Activated naive CD4-positive, alpha-beta T cell treated with anti-CD3 and anti-CD28 coated beads, Interleukin-2, amount 10 ng/mL, durations not matched to agents 7 days and 5 days (primary cell): Measurements from ENCODE around the gene MICAL2.

Experiments used
- CTCF ChIA-PET: fragments of 350-600 bp; sonication (Branson Sonifier 250); formaldehyde crosslinking; loops from one replicate; lab custom pipeline; 2021; ENCODE audit warnings: antibody characterized with exemption; lab: Charles Lee
- DNase-seq: peaks from one replicate; pipeline ENCODE4 v3.0.0-alpha.2; 2020
- H3K27ac Mint-ChIP-seq: one replicate; pipeline ENCODE4 v1.8.0; 2021; ENCODE audit warnings: mild to moderate bottlenecking, moderate library complexity, mixed read lengths
- H3K27me3 Mint-ChIP-seq: one replicate; pipeline ENCODE4 v1.8.0; 2021; ENCODE audit warnings: mild to moderate bottlenecking, mixed read lengths
- H3K36me3 Mint-ChIP-seq: one replicate; pipeline ENCODE4 v1.8.0; 2021; ENCODE audit warnings: mixed read lengths
- H3K4me1 Mint-ChIP-seq: one replicate; pipeline ENCODE4 v1.8.0; 2021; ENCODE audit warnings: mixed read lengths
- H3K4me3 Mint-ChIP-seq: one replicate; pipeline ENCODE4 v1.8.0; 2021; ENCODE audit warnings: mild to moderate bottlenecking, moderate library complexity, mixed read lengths
- H3K9me3 Mint-ChIP-seq: one replicate; pipeline ENCODE4 v1.8.0; 2021; ENCODE audit warnings: mixed read lengths

Gene MICAL2

DNA sequence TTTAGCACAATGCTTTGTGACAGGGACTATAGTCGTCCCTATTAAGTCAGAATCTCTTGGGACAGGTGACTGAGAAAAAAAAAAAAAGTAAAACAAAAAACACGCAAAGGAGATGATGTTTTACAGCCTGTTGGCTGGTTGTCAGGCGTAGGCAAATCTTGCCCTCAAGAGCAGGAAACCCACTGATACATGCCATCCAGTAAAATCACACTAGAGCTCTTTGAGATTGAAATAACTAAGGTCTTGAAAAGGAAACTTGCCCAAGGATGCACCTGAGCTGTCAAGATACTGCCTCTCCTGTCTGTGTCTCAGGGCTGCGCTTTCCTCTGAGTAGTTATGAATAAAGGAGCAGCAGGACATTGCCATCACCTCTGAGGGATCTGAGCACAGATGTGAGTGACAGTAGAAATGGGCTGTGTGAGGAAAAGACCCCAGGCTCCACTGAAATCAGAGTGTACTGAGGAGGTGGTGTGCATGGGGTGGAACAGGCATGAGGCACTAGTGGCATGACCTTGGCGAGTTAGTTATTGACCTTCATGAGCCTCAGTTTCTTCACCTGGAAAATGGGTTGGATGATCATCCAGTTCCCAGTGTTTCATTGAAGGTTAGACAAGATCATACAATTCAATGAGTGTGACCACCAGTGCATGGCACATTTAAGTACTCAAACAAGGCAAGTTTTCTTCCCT lies 23.3 kb downstream of the MICAL2 start:
- peaks cover 4% of the 10 kb centered on the region for H3K27me3 Mint-ChIP-seq
- DNase-seq = peak; percentile 29
- H3K4me3 Mint-ChIP-seq = no peak overlapping the region
- H3K36me3 Mint-ChIP-seq = peaks cover 3% of the 10 kb centered on the region
- CTCF ChIA-PET = interaction anchor here (0.6 to 1.4 kb wide), 8 partner anchors 9 to 81 kb away, joined by 3 to 4 read pairs (median 3); no protein-coding TSS in a partner anchor
- H3K9me3 Mint-ChIP-seq = no peaks in the 10 kb centered on the region
- peaks cover 40% of the 10 kb centered on the region for H3K4me1 Mint-ChIP-seq
- peak overlapping the region; percentile 62 for H3K27ac Mint-ChIP-seq

DNA sequence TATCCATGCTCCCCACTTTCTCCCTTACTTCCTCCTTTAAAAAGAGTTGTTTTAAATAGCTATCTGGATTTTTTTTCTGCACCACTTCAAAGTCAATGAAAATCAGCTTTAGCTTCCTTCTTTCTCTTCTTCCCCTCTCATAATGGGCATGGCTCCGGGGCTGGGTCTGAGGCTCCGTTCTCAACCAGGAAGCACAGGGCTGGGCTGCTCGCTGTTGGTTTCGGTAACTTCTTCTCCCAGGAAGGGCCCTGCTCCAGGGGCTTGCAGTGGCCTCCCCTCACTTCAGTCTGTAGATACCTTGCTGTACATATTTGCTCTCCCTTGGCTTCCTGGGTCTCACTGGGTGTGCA lies 23.8 kb downstream of the MICAL2 start:
- Mint-ChIP-seq H3K4me3 (peak overlapping the region; percentile 3), H3K4me1 (peaks cover 40% of the 10 kb centered on the region), H3K27ac (peak overlapping the region; percentile 62), H3K36me3 (peaks cover 5% of the 10 kb centered on the region), H3K27me3 (peaks cover 4% of the 10 kb centered on the region), H3K9me3 (no peaks in the 10 kb centered on the region)
- DNase-seq = peak; percentile 48
- CTCF ChIA-PET = interaction anchor here (1.1 to 1.9 kb wide), 6 partner anchors 9 to 102 kb away, joined by 3 to 6 read pairs (median 3); no protein-coding TSS in a partner anchor

DNA sequence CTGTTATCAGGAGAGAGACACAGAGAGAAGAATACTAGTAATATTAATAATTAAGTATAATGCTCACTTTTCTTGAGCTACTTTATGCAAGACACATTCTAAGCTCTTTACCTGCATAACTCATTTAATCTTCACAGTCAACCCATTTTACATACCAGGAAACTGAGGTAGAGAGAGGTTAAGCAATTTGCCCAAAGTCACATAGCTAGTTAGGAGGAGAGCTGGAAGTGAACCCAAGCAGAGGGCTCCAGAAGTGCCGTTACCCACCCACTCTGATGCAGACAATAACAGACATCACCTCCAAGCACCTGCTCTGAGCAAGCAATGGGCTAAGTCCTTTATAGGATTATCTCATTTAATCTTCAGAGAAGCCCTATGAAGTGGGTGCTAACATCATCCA lies 24.8 kb downstream of the MICAL2 start:
- Mint-ChIP-seq H3K36me3 (peaks cover 6% of the 10 kb centered on the region), H3K9me3 (no peaks in the 10 kb centered on the region), H3K27me3 (peaks cover 1% of the 10 kb centered on the region), H3K4me3 (no peak overlapping the region), H3K27ac (no peak overlapping the region), H3K4me1 (peaks cover 37% of the 10 kb centered on the region)
- CTCF ChIA-PET = interaction anchor here (0.7 to 1.9 kb wide), 6 partner anchors 8 to 101 kb away, joined by 3 to 6 read pairs (median 4); no protein-coding TSS in a partner anchor
- DNase-seq = no peak

DNA sequence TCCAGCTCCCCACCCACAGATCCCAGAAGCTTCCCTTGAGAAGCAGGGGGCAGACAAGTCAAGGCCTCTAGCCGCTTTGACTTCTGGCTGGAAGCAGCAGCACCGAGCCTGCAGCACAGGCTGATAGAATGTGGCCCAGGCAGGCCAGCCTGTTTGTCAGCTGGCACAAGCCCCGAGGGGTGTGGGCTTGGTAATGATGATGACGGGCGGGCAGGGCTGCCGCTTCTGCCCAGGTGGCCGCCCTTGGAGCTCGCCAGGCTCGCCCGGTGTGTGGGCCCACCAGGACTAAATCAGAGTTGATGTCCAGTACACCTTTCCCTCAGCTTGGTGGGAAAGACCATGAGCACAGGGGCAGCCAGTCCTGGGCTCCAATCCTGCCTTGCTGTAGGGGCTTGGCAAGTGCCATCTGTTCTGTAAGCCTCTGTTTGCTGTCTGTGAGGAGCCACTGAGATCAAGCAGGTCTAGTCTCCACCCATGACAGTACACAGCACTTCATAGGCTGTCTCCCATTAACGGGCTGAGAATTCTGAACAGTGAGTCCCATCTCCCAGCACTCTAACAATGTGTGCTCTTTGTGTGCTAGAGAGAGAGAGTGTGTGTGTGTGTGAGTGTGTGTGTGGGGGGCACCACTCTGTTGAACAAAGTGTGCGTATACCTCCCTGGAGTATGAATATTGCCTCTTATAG lies 26.8 kb downstream of the MICAL2 start:
- CTCF ChIA-PET = interaction anchor here (0.9 kb wide), 1 partner anchor 14 kb away, joined by 3 read pairs; no protein-coding TSS in a partner anchor
- Mint-ChIP-seq H3K9me3 (no peaks in the 10 kb centered on the region), H3K27me3 (no peaks in the 10 kb centered on the region), H3K4me3 (no peak overlapping the region), H3K27ac (no peak overlapping the region), H3K4me1 (peaks cover 47% of the 10 kb centered on the region), H3K36me3 (peaks cover 13% of the 10 kb centered on the region)
- DNase-seq = no peak

DNA sequence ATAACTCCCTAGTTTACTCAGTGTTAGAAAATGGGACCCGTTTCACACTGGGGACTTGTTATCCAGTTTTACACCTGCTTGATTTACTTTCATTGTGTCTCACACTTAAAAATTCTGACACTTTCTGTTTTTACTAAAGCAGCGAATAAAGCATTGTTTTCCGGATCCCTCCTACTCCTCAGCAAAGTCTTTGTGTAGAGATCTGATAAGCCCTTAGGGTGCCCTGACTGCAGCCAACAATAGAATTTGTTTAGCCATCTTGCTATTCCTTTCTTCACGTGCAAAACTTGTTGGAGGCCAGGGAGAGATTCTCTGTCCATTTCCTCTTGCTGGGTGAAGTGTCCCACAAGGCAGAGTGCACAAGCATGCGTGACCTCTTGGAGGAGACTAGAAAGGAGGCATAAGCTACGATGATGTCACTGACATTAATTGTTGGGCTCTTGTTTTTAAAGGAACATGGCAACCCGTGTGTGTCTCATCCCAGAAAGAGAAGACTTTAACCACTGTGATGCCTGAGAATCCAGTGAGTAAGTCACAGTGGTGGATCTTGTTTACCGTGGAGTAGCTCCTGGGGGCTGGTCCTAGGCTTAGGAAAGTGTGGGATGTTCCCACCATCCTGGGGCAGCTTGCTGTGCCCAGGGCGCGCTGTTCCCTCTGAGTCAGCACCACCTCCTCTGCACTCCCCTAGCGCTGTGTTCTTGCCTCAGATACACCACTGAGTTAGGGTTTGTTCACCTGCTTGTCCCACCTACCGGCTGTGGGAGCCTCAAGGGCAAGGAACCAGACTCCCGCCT lies 27.7 kb downstream of the MICAL2 start:
- H3K4me1 Mint-ChIP-seq = peaks cover 53% of the 10 kb centered on the region
- no peak for DNase-seq
- H3K4me3 Mint-ChIP-seq = no peak overlapping the region
- H3K27ac Mint-ChIP-seq = peak overlapping the region; percentile 26
- peaks cover 16% of the 10 kb centered on the region for H3K36me3 Mint-ChIP-seq
- CTCF ChIA-PET = no interaction called here
- H3K27me3 Mint-ChIP-seq = no peaks in the 10 kb centered on the region
- peaks cover 5% of the 10 kb centered on the region for H3K9me3 Mint-ChIP-seq

DNA sequence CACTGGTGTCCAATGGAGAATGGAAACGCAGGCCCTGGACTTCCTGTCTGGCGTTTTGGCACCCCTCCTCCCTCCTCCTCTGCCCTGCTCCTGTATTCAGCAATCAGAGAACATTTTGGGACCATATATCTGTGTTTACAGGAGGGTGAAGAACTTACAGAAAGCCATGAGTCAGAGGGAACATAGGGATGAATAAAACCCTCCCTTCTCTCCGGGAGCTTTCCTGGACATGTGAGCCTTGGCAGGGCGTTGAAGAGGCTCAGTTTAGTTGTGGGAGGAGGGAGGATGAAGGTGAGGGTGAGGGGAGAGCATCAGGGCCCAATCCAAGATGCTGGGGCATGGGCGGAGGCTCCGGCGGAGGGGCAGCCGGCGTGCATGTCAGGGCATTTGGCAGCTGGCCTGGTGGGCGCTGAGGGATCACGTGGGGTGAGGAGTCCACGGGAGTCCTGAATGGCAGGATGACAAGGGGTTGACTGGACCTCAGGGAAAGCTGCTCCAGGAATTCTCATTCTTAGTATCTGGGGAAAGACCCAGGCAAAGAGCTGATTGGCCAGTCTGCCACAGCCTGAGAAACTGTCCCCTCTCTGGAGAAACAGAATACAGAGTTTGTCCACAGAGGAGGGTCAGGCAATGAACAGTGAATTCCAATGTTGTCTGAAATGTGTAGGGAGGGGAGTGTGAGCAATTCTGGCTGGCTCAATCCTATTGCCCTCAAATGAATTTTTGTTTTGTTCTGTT lies 28.9 kb downstream of the MICAL2 start:
- no peak overlapping the region for H3K27ac Mint-ChIP-seq
- H3K27me3 Mint-ChIP-seq = no peaks in the 10 kb centered on the region
- CTCF ChIA-PET = interaction anchor here (0.9 kb wide), 1 partner anchor 13 kb away, joined by 3 read pairs; no protein-coding TSS in a partner anchor
- no peak overlapping the region for H3K4me3 Mint-ChIP-seq
- H3K9me3 Mint-ChIP-seq = peaks cover 8% of the 10 kb centered on the region
- H3K4me1 Mint-ChIP-seq = peaks cover 53% of the 10 kb centered on the region
- DNase-seq = no peak
- H3K36me3 Mint-ChIP-seq = peaks cover 19% of the 10 kb centered on the region

DNA sequence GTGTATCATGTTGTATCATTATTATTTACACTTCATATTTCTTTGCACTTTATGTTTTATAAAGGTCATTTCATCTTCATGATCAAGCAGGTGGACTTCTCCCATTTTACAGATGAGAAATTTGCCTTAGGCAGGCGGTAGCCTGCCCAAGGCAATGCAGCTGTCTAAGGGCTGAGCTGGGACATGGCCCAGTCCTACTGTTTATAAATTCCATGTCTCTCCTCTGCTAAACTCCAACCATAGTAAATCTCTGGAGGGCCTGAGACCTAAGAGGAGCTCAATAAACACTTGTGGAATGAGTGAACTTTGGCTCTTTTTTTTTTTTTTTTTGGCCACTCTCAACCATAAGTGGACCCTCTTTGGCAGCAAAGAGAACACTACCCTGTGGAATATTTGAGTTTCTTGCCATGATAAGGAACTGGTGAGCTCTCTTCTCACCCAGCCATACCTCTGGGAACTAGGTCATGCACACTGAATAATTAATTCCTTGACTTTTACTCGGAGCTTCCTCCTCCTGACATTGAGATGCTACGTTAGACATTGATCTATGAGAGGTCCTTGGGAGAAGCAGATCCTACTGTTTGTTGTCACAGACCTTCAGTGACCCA lies 29.9 kb downstream of the MICAL2 start:
- Mint-ChIP-seq H3K27ac (no peak overlapping the region), H3K4me1 (peaks cover 59% of the 10 kb centered on the region), H3K27me3 (no peaks in the 10 kb centered on the region), H3K9me3 (peaks cover 8% of the 10 kb centered on the region), H3K36me3 (peaks cover 19% of the 10 kb centered on the region), H3K4me3 (no peak overlapping the region)
- DNase-seq = no peak
- CTCF ChIA-PET = interaction anchor here (0.9 to 1.0 kb wide), 2 partner anchors 14 to 61 kb away, joined by 3 read pairs; no protein-coding TSS in a partner anchor

DNA sequence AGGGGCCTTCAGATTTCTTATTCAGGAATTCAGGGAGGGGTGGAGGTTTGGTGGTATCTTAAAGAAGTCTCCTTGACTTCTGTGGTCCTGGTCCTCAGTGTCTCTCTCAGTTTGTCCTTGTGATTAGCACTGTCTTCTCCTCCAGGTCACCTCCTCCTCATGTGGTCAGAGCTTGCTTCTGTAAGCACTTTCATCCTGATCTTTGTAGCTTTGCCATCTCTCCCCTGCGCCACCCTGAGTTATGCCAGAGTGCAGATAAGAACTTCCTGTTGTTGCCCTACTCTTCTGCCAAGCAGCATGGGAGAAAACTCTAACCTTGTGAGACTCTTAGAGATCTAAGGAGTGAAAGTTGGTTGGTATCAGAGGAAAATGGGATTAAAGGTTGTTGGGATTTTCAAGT lies 30.9 kb downstream of the MICAL2 start:
- Mint-ChIP-seq H3K9me3 (peaks cover 9% of the 10 kb centered on the region), H3K4me1 (peaks cover 63% of the 10 kb centered on the region), H3K4me3 (no peak overlapping the region), H3K27ac (peak overlapping the region; percentile 25), H3K36me3 (peaks cover 21% of the 10 kb centered on the region), H3K27me3 (no peaks in the 10 kb centered on the region)
- CTCF ChIA-PET = no interaction called here
- DNase-seq = no peak

DNA sequence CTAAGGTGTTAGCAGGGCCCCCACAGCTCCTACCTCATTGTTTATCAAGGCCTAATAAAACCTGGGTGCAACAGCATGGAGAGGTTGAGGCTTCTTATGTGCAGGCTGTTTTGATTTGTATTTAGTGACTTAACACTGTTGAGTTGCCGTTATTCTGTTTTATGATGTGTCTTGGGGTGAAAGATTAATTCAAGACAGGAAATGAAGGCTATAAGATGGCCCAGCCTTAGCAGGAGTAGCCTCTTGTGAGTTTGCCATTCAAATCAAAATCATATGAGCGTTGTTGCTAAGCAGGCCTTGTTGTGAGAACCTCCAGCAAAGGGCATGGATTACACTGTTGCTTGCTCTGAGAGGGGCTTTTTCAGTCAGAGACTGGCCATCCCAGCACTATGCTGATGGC lies 31.8 kb downstream of the MICAL2 start:
- CTCF ChIA-PET = no interaction called here
- Mint-ChIP-seq H3K4me3 (no peak overlapping the region), H3K36me3 (peaks cover 24% of the 10 kb centered on the region), H3K27me3 (no peaks in the 10 kb centered on the region), H3K4me1 (peaks cover 65% of the 10 kb centered on the region), H3K9me3 (peaks cover 13% of the 10 kb centered on the region), H3K27ac (no peak overlapping the region)
- no peak for DNase-seq

DNA sequence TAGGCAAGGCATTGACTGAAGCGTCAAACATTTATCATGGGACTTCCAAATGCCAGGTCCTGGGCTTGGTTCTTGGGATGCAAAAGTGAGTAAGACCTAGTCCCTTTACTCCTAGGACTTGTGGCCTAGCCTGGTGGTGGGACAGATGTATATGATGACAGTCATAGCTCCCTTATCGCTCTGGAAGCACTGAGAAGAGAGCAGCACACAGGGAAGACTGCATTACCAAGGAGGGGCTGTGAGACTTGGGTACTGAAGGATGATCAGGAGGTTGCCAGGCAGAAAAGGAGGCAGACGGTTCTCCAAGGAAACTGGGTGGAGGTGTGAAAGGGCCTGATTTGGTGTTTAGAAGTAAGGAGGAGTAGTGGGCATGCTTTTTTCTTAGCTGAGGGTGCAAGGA lies 32.5 kb downstream of the MICAL2 start:
- H3K4me1 Mint-ChIP-seq = peaks cover 61% of the 10 kb centered on the region
- H3K27ac Mint-ChIP-seq = peak overlapping the region; percentile 61
- H3K4me3 Mint-ChIP-seq = no peak overlapping the region

DNA sequence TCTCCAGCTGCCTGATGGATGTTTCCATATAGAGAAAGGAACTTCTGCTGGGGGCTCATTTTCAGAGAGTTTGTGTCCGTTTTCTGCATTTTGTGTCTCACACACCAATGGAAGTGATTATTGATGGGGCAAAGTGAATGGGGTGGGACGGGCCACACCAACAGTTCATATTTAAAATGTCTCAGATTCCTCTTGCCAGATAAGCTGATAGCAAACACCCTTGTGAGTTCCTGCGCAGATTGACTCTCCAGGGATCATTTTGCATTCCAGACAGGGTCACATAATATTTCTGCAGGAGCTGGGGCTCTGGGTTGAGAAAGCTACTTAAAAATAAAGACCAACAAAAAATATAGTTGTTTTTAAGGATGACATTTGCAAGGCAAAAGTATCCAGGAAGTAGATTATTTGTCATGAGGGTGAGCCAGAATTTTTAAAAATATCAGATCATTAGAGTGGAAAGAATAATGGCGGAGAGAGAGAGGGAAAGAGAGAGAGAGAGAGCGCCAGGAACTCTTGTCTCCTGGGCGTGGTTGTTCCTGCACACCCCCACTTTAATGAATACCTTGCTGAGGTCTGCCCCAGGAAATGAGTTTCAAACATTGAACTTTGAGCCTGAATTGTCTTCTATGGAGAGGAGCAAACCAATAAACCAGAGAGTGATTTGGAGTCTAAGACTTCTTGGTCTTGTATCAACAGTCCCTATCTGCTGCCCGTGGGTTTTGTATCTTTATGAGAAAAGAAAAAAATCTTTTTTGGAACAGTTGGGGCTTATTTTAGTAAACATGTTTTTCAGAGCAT lies 33.3 kb downstream of the MICAL2 start:
- peaks cover 24% of the 10 kb centered on the region for H3K36me3 Mint-ChIP-seq
- no peaks in the 10 kb centered on the region for H3K27me3 Mint-ChIP-seq
- no peak for DNase-seq
- H3K4me3 Mint-ChIP-seq = no peak overlapping the region
- CTCF ChIA-PET = interaction anchor here (0.7 to 2.9 kb wide), 2 partner anchors 9 to 93 kb away, joined by 4 to 12 read pairs; no protein-coding TSS in a partner anchor
- H3K4me1 Mint-ChIP-seq = peaks cover 62% of the 10 kb centered on the region
- H3K27ac Mint-ChIP-seq = peak overlapping the region; percentile 82
- H3K9me3 Mint-ChIP-seq = peaks cover 13% of the 10 kb centered on the region

More for the DNA sequence above, 32.5 kb downstream of the MICAL2 start:
- DNase-seq = no peak
- peaks cover 13% of the 10 kb centered on the region for H3K9me3 Mint-ChIP-seq
- CTCF ChIA-PET = interaction anchor here (0.7 to 2.9 kb wide), 2 partner anchors 8 to 94 kb away, joined by 4 to 12 read pairs; no protein-coding TSS in a partner anchor
- no peaks in the 10 kb centered on the region for H3K27me3 Mint-ChIP-seq
- peaks cover 24% of the 10 kb centered on the region for H3K36me3 Mint-ChIP-seq

DNA sequence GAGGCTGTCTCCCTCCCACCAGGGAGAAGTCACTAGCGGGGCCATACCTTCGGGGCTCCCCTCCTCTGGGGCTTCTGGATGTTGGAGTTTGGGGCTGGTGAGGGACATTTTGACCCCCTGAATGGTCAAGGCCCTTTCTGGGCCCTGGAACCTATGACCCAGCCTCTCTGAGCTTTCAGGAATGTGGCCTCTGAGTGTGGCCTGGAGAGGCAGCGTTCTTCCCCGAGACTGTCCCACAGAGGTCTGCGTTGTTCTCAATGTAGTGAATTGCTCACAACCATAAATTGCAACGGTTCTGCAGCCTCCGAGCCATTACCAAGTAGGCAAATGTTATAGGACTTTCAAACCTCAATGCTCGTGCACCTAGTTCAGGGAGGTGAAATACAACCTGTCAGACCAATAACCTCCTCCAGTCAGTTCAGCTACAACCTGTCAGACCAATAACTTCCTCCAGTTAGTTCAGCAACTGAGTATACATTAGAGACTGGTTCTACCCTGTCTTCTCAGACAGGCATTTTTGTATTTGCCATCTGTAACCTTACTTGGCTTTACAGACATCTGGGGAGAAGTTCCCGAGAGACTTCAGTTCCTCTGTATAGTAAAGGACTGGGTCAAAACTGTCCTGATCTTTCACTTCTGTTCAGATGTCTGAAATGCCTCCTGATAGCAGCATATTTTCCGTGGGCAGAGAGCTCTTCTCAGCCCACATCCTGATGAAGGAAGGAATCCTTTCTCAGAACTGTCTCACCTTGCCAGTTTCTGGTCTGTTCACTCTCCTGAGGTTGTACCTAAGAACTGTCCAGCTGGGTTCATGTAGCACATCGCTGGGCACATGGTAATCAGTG lies 34.2 kb downstream of the MICAL2 start:
- peak overlapping the region; percentile 11 for H3K4me3 Mint-ChIP-seq
- H3K36me3 Mint-ChIP-seq = peaks cover 26% of the 10 kb centered on the region
- peaks cover 13% of the 10 kb centered on the region for H3K9me3 Mint-ChIP-seq
- H3K27me3 Mint-ChIP-seq = no peaks in the 10 kb centered on the region
- no peak for DNase-seq
- H3K27ac Mint-ChIP-seq = peak overlapping the region; percentile 82
- H3K4me1 Mint-ChIP-seq = peaks cover 71% of the 10 kb centered on the region
- CTCF ChIA-PET = interaction anchor here (2.9 kb wide), 1 partner anchor 92 kb away, joined by 12 read pairs; no protein-coding TSS in a partner anchor
